ENCODE measurements around the gene LRRC10. TPM values are rescaled to one million over a fixed set of nuclear protein-coding genes. Genes with fewer than 3 reads are reported as not detected.

Gene LRRC10
- polyA plus RNA-seq, 1 donor from 2014 or later: not detected

DNA sequence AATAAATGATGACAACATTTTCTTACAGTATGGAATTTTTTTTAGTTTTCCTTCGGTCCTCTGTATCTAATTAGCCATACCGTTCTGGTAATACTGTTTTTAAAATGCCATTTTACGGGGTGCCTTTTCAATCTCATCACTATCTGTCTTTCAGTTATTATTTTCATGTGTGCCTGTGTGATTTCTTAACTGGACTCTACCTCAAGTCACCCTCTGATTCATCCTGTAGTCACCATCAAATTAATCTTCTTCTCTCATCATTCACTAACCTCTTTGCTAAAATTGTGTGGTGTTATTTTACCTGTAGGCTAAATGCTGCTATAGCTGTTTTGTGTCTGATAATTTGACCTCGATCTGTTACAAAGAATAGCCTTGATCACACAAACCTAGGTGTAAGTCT, 41.5 kb downstream of the LRRC10 start:
- no peaks in the 10 kb centered on the region for H3F3A ChIP-seq (ENCODE audit: insufficient read depth, low read length, poor library complexity, severe bottlenecking)
- no peaks in the 10 kb centered on the region for H3K27me3 ChIP-seq (ENCODE audit: insufficient read depth, low read depth, low read length)
- H3K9me2 ChIP-seq (ENCODE audit: insufficient read depth, low read length): no peaks in the 10 kb centered on the region
- TF ChIP-seq RAD21 (conservative IDR thresholded peaks at IDR 0.05): no peak
- H3K4me2 ChIP-seq (ENCODE audit: low read length): no peak overlapping the region
- no peak overlapping the region for H3K4me3 ChIP-seq (ENCODE audit: low read length)
- no peaks in the 10 kb centered on the region for H3K79me2 ChIP-seq (replicated peaks; ENCODE audit: insufficient read depth, low read length)
- no peak overlapping the region for H2AFZ ChIP-seq (ENCODE audit: low read depth, low read length)
- H3K9me3 ChIP-seq (ENCODE audit: low read length): no peaks in the 10 kb centered on the region
- H3K27ac ChIP-seq (ENCODE audit: low read length): no peak overlapping the region
- H4K20me1 ChIP-seq (ENCODE audit: insufficient read depth): no peaks in the 10 kb centered on the region
- H3K9ac ChIP-seq (ENCODE audit: low read length): no peak overlapping the region
- peaks cover 12% of the 10 kb centered on the region for H3K36me3 ChIP-seq (ENCODE audit: insufficient read depth, low read length)

DNA sequence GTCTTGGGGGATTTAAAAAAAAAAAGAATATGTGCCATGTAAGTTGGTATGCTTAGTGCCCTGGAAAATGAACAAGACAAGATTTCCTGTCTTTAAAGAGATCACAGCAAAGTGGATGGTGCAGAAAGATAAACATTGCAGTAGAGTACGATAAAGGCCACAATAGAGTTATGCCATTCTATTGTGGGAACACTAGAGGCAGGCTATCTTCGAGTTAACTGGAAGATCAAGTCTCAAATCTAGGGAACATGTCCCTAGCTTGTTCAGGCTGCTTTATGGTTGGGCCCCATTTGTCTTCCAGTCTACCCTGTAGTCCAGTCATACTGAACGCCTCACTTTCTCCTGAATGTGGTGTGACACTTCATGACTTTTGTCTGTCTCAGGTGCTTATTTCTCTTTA, 44.1 kb downstream of the LRRC10 start:
- no peaks in the 10 kb centered on the region for H3K9me3 ChIP-seq (ENCODE audit: low read length)
- H3K27ac ChIP-seq (ENCODE audit: low read length): no peak overlapping the region
- no peaks in the 10 kb centered on the region for H3K79me2 ChIP-seq (replicated peaks; ENCODE audit: insufficient read depth, low read length)
- H3K9ac ChIP-seq (ENCODE audit: low read length): no peak overlapping the region
- TF ChIP-seq SMC3 (conservative IDR thresholded peaks at IDR 0.05; ENCODE audit: poor library complexity): no peak
- TF ChIP-seq TAF1 (IDR thresholded peaks at IDR 0.05; ENCODE audit: low read depth): no peak
- TF ChIP-seq, protein P1, sequence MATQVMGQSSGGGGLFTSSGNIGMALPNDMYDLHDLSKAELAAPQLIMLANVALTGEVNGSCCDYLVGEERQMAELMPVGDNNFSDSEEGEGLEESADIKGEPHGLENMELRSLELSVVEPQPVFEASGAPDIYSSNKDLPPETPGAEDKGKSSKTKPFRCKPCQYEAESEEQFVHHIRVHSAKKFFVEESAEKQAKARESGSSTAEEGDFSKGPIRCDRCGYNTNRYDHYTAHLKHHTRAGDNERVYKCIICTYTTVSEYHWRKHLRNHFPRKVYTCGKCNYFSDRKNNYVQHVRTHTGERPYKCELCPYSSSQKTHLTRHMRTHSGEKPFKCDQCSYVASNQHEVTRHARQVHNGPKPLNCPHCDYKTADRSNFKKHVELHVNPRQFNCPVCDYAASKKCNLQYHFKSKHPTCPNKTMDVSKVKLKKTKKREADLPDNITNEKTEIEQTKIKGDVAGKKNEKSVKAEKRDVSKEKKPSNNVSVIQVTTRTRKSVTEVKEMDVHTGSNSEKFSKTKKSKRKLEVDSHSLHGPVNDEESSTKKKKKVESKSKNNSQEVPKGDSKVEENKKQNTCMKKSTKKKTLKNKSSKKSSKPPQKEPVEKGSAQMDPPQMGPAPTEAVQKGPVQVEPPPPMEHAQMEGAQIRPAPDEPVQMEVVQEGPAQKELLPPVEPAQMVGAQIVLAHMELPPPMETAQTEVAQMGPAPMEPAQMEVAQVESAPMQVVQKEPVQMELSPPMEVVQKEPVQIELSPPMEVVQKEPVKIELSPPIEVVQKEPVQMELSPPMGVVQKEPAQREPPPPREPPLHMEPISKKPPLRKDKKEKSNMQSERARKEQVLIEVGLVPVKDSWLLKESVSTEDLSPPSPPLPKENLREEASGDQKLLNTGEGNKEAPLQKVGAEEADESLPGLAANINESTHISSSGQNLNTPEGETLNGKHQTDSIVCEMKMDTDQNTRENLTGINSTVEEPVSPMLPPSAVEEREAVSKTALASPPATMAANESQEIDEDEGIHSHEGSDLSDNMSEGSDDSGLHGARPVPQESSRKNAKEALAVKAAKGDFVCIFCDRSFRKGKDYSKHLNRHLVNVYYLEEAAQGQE (IDR thresholded peaks at IDR 0.05; ENCODE audit: borderline replicate concordance): no peak
- TF ChIP-seq MXI1 (conservative IDR thresholded peaks at IDR 0.05; ENCODE audit: poor library complexity, severe bottlenecking): no peak
- no peak for TF ChIP-seq POLR2AphosphoS5 (IDR thresholded peaks at IDR 0.05)
- no peak for TF ChIP-seq EP300 (conservative IDR thresholded peaks at IDR 0.05; ENCODE audit: poor library complexity, severe bottlenecking)
- TF ChIP-seq, protein P2, sequence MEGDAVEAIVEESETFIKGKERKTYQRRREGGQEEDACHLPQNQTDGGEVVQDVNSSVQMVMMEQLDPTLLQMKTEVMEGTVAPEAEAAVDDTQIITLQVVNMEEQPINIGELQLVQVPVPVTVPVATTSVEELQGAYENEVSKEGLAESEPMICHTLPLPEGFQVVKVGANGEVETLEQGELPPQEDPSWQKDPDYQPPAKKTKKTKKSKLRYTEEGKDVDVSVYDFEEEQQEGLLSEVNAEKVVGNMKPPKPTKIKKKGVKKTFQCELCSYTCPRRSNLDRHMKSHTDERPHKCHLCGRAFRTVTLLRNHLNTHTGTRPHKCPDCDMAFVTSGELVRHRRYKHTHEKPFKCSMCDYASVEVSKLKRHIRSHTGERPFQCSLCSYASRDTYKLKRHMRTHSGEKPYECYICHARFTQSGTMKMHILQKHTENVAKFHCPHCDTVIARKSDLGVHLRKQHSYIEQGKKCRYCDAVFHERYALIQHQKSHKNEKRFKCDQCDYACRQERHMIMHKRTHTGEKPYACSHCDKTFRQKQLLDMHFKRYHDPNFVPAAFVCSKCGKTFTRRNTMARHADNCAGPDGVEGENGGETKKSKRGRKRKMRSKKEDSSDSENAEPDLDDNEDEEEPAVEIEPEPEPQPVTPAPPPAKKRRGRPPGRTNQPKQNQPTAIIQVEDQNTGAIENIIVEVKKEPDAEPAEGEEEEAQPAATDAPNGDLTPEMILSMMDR (IDR thresholded peaks at IDR 0.05; ENCODE audit: poor library complexity, severe bottlenecking): no peak
- no peak for TF ChIP-seq RAD21 (conservative IDR thresholded peaks at IDR 0.05)
- no peak for TF ChIP-seq EZH2 (IDR thresholded peaks at IDR 0.05; ENCODE audit: borderline replicate concordance, insufficient read depth, low read length, poor library complexity, severe bottlenecking)
- no peaks in the 10 kb centered on the region for H4K20me1 ChIP-seq (ENCODE audit: insufficient read depth)
- H3K27me3 ChIP-seq (ENCODE audit: insufficient read depth, low read depth, low read length): no peaks in the 10 kb centered on the region
- H3K9me2 ChIP-seq (ENCODE audit: insufficient read depth, low read length): no peaks in the 10 kb centered on the region
- no peak overlapping the region for H3K4me3 ChIP-seq (ENCODE audit: low read length)
- H3K4me2 ChIP-seq (ENCODE audit: low read length): no peak overlapping the region
- no peaks in the 10 kb centered on the region for H3F3A ChIP-seq (ENCODE audit: insufficient read depth, low read length, poor library complexity, severe bottlenecking)
- no peak overlapping the region for H2AFZ ChIP-seq (ENCODE audit: low read depth, low read length)
- peaks cover 6% of the 10 kb centered on the region for H3K36me3 ChIP-seq (ENCODE audit: insufficient read depth, low read length)
